ENCODE measurements around the gene HNRNPD.
A peak's percentile ranks its signal among the peaks of the same experiment; 100 is the strongest.
"Not testable (repeated sequence)": the region's sequence is repeated elsewhere in the genome, so short reads cannot be mapped to it uniquely, and the experiment has no call there.

The HNRNPD gene

GRCh38 chr4:82357640-82358039 is 16.2 kb downstream of the HNRNPD start:
- Mint-ChIP-seq H3K36me3 (ENCODE audit: low read depth) (peaks cover 67% of the 10 kb centered on the region), H3K9me3 (no peaks in the 10 kb centered on the region), H3K4me1 (peaks cover 16% of the 10 kb centered on the region), H3K27ac (peak overlapping the region in 1 of 3 experiments; percentile 27), H3K4me3 (no peak overlapping the region), H3K27me3 (ENCODE audit: low read depth) (no peaks in the 10 kb centered on the region)
- no peak for TF ChIP-seq CTCF (IDR thresholded peaks at IDR 0.05; ENCODE audit: unreplicated experiment in 3 of 3)

GRCh38 chr4:82354788-82355187 is 19.0 kb downstream of the HNRNPD start:
- no peak for TF ChIP-seq CTCF (IDR thresholded peaks at IDR 0.05; ENCODE audit: unreplicated experiment in 3 of 3)
- Mint-ChIP-seq H3K4me1 (peaks cover 5% of the 10 kb centered on the region), H3K4me3 (no peak overlapping the region), H3K27me3 (ENCODE audit: low read depth) (no peaks in the 10 kb centered on the region), H3K36me3 (ENCODE audit: low read depth) (peaks cover 89% of the 10 kb centered on the region), H3K27ac (no peak overlapping the region), H3K9me3 (no peaks in the 10 kb centered on the region)

GRCh38 chr4:82352825-82353366 is 20.9 kb downstream of the HNRNPD start:
- H3K36me3 Mint-ChIP-seq (ENCODE audit: low read depth) = peaks cover 86% of the 10 kb centered on the region
- no peak for TF ChIP-seq CTCF (IDR thresholded peaks at IDR 0.05; ENCODE audit: unreplicated experiment in 3 of 3)
- H3K4me1 Mint-ChIP-seq = no peaks in the 10 kb centered on the region
- no peak overlapping the region for H3K4me3 Mint-ChIP-seq
- no peak overlapping the region for H3K27ac Mint-ChIP-seq
- H3K27me3 Mint-ChIP-seq (ENCODE audit: low read depth) = no peaks in the 10 kb centered on the region
- no peaks in the 10 kb centered on the region for H3K9me3 Mint-ChIP-seq

- Mint-ChIP-seq H3K27me3 (ENCODE audit: low read depth) (no peaks in the 10 kb centered on the region), H3K27ac (no peak overlapping the region), H3K36me3 (ENCODE audit: low read depth) (peaks cover 80% of the 10 kb centered on the region), H3K4me3 (no peak overlapping the region), H3K9me3 (no peaks in the 10 kb centered on the region), H3K4me1 (no peaks in the 10 kb centered on the region)
- TF ChIP-seq CTCF (IDR thresholded peaks at IDR 0.05; ENCODE audit: unreplicated experiment in 3 of 3) = no peak
Observed at GRCh38 chr4:82352118-82352824, 21.5 kb downstream of the HNRNPD start.

- Mint-ChIP-seq H3K27ac (no peak overlapping the region), H3K9me3 (no peaks in the 10 kb centered on the region), H3K27me3 (ENCODE audit: low read depth) (no peaks in the 10 kb centered on the region), H3K4me1 (no peaks in the 10 kb centered on the region), H3K36me3 (ENCODE audit: low read depth) (peaks cover 29% of the 10 kb centered on the region), H3K4me3 (no peak overlapping the region)
- TF ChIP-seq CTCF (IDR thresholded peaks at IDR 0.05; ENCODE audit: unreplicated experiment in 3 of 3) = no peak
Observed at GRCh38 chr4:82346126-82346525, 27.7 kb downstream of the HNRNPD start.

GRCh38 chr4:82335043-82335442 is 38.7 kb downstream of the HNRNPD start:
- Mint-ChIP-seq H3K36me3 (ENCODE audit: low read depth) (peaks cover 7% of the 10 kb centered on the region), H3K4me3 (no peak overlapping the region), H3K27me3 (ENCODE audit: low read depth) (no peaks in the 10 kb centered on the region), H3K27ac (no peak overlapping the region), H3K9me3 (peaks cover 10% of the 10 kb centered on the region), H3K4me1 (no peaks in the 10 kb centered on the region)
- no peak for TF ChIP-seq CTCF (IDR thresholded peaks at IDR 0.05; ENCODE audit: unreplicated experiment in 3 of 3)

- peaks cover 12% of the 10 kb centered on the region for H3K9me3 Mint-ChIP-seq
- not testable (repeated sequence) for H3K4me3 Mint-ChIP-seq; H3K27ac Mint-ChIP-seq; H3K4me1 Mint-ChIP-seq; H3K27me3 Mint-ChIP-seq (ENCODE audit: low read depth); H3K36me3 Mint-ChIP-seq (ENCODE audit: low read depth)
Observed at GRCh38 chr4:82333641-82334040, 40.1 kb downstream of the HNRNPD start.
